HG02943 (cell line): ENCODE measurements around the gene LGALS4.
"Not testable (repeated sequence)": the region's sequence is repeated elsewhere in the genome, so short reads cannot be mapped to it uniquely, and the experiment has no call there.

Source experiments
- ATAC-seq: cut with Tn5 transposase; IDR thresholded peaks from one replicate; pipeline ENCODE4 v1.9.1; 2021; ENCODE audit warnings: mild to moderate bottlenecking, low read depth, moderate library complexity; ENCODE audit not compliant: unreplicated experiment

LGALS4 gene

GRCh38 chr19:38812841-38813320, at the start of gene LGALS4:
TSS of gene LGALS4 (minus strand) at chr19:38812945. CDS start at chr19:38812886, 59 bp downstream.
- no peak for ATAC-seq

GRCh38 chr19:38861368-38861767, 48.6 kb upstream of the LGALS4 start:
- ATAC-seq = no peak

GRCh38 chr19:38859631-38860204, 47.0 kb upstream of the LGALS4 start:
- not testable (repeated sequence) for ATAC-seq

GRCh38 chr19:38856813-38857212, 44.1 kb upstream of the LGALS4 start:
- no peak for ATAC-seq

- not testable (repeated sequence) for ATAC-seq
Observed at GRCh38 chr19:38855751-38856150, 43.0 kb upstream of the LGALS4 start.

GRCh38 chr19:38854961-38855360, 42.2 kb upstream of the LGALS4 start:
- not testable (repeated sequence) for ATAC-seq

GRCh38 chr19:38853214-38853613, 40.5 kb upstream of the LGALS4 start:
- ATAC-seq = no peak

- no peak for ATAC-seq
Observed at GRCh38 chr19:38852231-38853044, 39.7 kb upstream of the LGALS4 start.

GRCh38 chr19:38851622-38852230, 39.0 kb upstream of the LGALS4 start:
- no peak for ATAC-seq

- ATAC-seq = no peak
Observed at GRCh38 chr19:38850976-38851621, 38.4 kb upstream of the LGALS4 start.

- ATAC-seq = peak; percentile 63
Observed at GRCh38 chr19:38850436-38850975, 37.8 kb upstream of the LGALS4 start.

GRCh38 chr19:38849860-38850435, 37.2 kb upstream of the LGALS4 start, which contains the start of gene HNRNPL:
TSS of gene HNRNPL (minus strand) at chr19:38849986. CDS start at chr19:38849966, 20 bp downstream.
- peak; percentile 52 for ATAC-seq

- ATAC-seq = peak; percentile 23
Observed at GRCh38 chr19:38849147-38849859, 36.6 kb upstream of the LGALS4 start.

GRCh38 chr19:38848299-38849146, 35.8 kb upstream of the LGALS4 start:
- no peak for ATAC-seq

GRCh38 chr19:38846097-38846496, 33.4 kb upstream of the LGALS4 start:
- no peak for ATAC-seq

GRCh38 chr19:38845374-38846024, 32.8 kb upstream of the LGALS4 start:
- no peak for ATAC-seq

- no peak for ATAC-seq
Observed at GRCh38 chr19:38844093-38844686, 31.4 kb upstream of the LGALS4 start.
